Adipocyte (in vitro differentiated cells): ENCODE data around the gene DMTF1.
"Not testable (repeated sequence)": the region's sequence is repeated elsewhere in the genome, so short reads cannot be mapped to it uniquely, and the experiment has no call there.

ENCODE experiments used
- DNase-seq: peaks from one replicate; pipeline ENCODE4 v3.0.0-alpha.2; 2015; ENCODE audit warnings: low read depth
- H3K27me3 ChIP-seq: replicated peaks from 2 replicates; pipeline ENCODE4 v1.7.0; 2013; ENCODE audit warnings: mild to moderate bottlenecking, low read length, moderate library complexity; ENCODE audit not compliant: control insufficient read depth, insufficient read depth
- H3K36me3 ChIP-seq: 2 replicates; pipeline ENCODE4 v1.7.0; 2013; ENCODE audit warnings: low read length, mild to moderate bottlenecking, moderate library complexity; ENCODE audit not compliant: control insufficient read depth, insufficient read depth, severe bottlenecking
- H3K4me1 ChIP-seq: 2 replicates; pipeline ENCODE4 v1.7.0; 2013; ENCODE audit warnings: mild to moderate bottlenecking, low read length, moderate library complexity; ENCODE audit not compliant: control insufficient read depth, insufficient read depth
- H3K4me3 ChIP-seq: 2 replicates; pipeline ENCODE4 v1.7.0; 2013; ENCODE audit warnings: mild to moderate bottlenecking, low read length, moderate library complexity
- H3K9ac ChIP-seq: 2 replicates; pipeline ENCODE4 v1.7.0; 2013; ENCODE audit warnings: mild to moderate bottlenecking, low read length, moderate library complexity
- H3K9me3 ChIP-seq: 2 replicates; pipeline ENCODE4 v1.7.0; 2013; ENCODE audit warnings: mild to moderate bottlenecking, low read length, moderate library complexity; ENCODE audit not compliant: control insufficient read depth

Gene DMTF1

GRCh38 chr7:87152112-87152896 lies at the start of gene DMTF1:
Gene DMTF1, plus strand, starts transcription at chr7:87152453. Its CDS starts 12,489 bp downstream, at chr7:87164942.
- no peaks in the 10 kb centered on the region for H3K9me3 ChIP-seq
- peak within 1 kb of the TSS; percentile 98 for H3K9ac ChIP-seq
- no peaks in the 10 kb centered on the region for H3K36me3 ChIP-seq
- peak within 1 kb of the TSS; percentile 84 for H3K4me3 ChIP-seq
- no peaks in the 10 kb centered on the region for H3K27me3 ChIP-seq
- peaks cover 42% of the 10 kb centered on the region for H3K4me1 ChIP-seq
- DNase-seq: peak; percentile 98

GRCh38 chr7:87105401-87105800 lies 46.9 kb upstream of the DMTF1 start:
- Histone ChIP-seq H3K9ac (no peak overlapping the region), H3K27me3 (no peaks in the 10 kb centered on the region), H3K4me1 (peaks cover 13% of the 10 kb centered on the region), H3K36me3 (no peaks in the 10 kb centered on the region), H3K4me3 (no peak overlapping the region), H3K9me3 (no peaks in the 10 kb centered on the region)
- DNase-seq: no peak

- Histone ChIP-seq H3K4me1 (peaks cover 17% of the 10 kb centered on the region), H3K9ac (no peak overlapping the region), H3K27me3 (no peaks in the 10 kb centered on the region), H3K36me3 (no peaks in the 10 kb centered on the region), H3K4me3 (no peak overlapping the region), H3K9me3 (no peaks in the 10 kb centered on the region)
- DNase-seq: no peak
These were observed 45.2 kb upstream of the DMTF1 start for GRCh38 chr7:87106974-87107612.

- Histone ChIP-seq H3K36me3 (no peaks in the 10 kb centered on the region), H3K4me1 (peaks cover 17% of the 10 kb centered on the region), H3K9ac (no peak overlapping the region), H3K27me3 (no peaks in the 10 kb centered on the region), H3K9me3 (peaks cover 4% of the 10 kb centered on the region), H3K4me3 (no peak overlapping the region)
- no peak for DNase-seq
These were observed 44.1 kb upstream of the DMTF1 start for GRCh38 chr7:87107949-87108776.

GRCh38 chr7:87110778-87111177 lies 41.5 kb upstream of the DMTF1 start:
- Histone ChIP-seq H3K9me3 (peaks cover 8% of the 10 kb centered on the region), H3K27me3 (no peaks in the 10 kb centered on the region), H3K36me3 (no peaks in the 10 kb centered on the region), H3K9ac (no peak overlapping the region), H3K4me3 (no peak overlapping the region), H3K4me1 (peaks cover 17% of the 10 kb centered on the region)
- peak; percentile 4 for DNase-seq

GRCh38 chr7:87111877-87112276 lies 40.4 kb upstream of the DMTF1 start:
- Histone ChIP-seq H3K9ac (no peak overlapping the region), H3K4me3 (no peak overlapping the region), H3K9me3 (peaks cover 8% of the 10 kb centered on the region), H3K27me3 (no peaks in the 10 kb centered on the region), H3K36me3 (no peaks in the 10 kb centered on the region), H3K4me1 (peaks cover 13% of the 10 kb centered on the region)
- DNase-seq: no peak

GRCh38 chr7:87113077-87113476 lies 39.2 kb upstream of the DMTF1 start:
- Histone ChIP-seq H3K4me3 (peak overlapping the region; percentile 21), H3K36me3 (no peaks in the 10 kb centered on the region), H3K9ac (no peak overlapping the region), H3K9me3 (peaks cover 8% of the 10 kb centered on the region), H3K4me1 (peaks cover 13% of the 10 kb centered on the region), H3K27me3 (no peaks in the 10 kb centered on the region)
- DNase-seq: no peak

- not testable (repeated sequence) for H3K4me1 ChIP-seq, H3K9ac ChIP-seq, DNase-seq, H3K27me3 ChIP-seq, H3K36me3 ChIP-seq, H3K4me3 ChIP-seq, H3K9me3 ChIP-seq
These were observed 38.3 kb upstream of the DMTF1 start for GRCh38 chr7:87113904-87114303.

- H3K36me3 ChIP-seq, H3K4me3 ChIP-seq, H3K9ac ChIP-seq, H3K9me3 ChIP-seq, DNase-seq, H3K27me3 ChIP-seq: not testable (repeated sequence)
- peaks cover 15% of the 10 kb centered on the region for H3K4me1 ChIP-seq
These were observed 36.5 kb upstream of the DMTF1 start for GRCh38 chr7:87115772-87116171.

GRCh38 chr7:87116315-87116714 lies 35.9 kb upstream of the DMTF1 start:
- Histone ChIP-seq H3K9me3 (peaks cover 8% of the 10 kb centered on the region), H3K9ac (no peak overlapping the region), H3K4me1 (peaks cover 11% of the 10 kb centered on the region), H3K36me3 (no peaks in the 10 kb centered on the region), H3K4me3 (no peak overlapping the region), H3K27me3 (no peaks in the 10 kb centered on the region)
- DNase-seq: no peak

GRCh38 chr7:87119581-87119980 lies 32.7 kb upstream of the DMTF1 start:
- Histone ChIP-seq H3K4me3 (no peak overlapping the region), H3K27me3 (no peaks in the 10 kb centered on the region), H3K4me1 (peaks cover 11% of the 10 kb centered on the region), H3K36me3 (no peaks in the 10 kb centered on the region), H3K9ac (no peak overlapping the region), H3K9me3 (no peaks in the 10 kb centered on the region)
- no peak for DNase-seq
